Fibroblast of skin of right quadriceps (primary cell): ENCODE measurements around the gene PNMT.
"Not testable (repeated sequence)": the region's sequence is repeated elsewhere in the genome, so short reads cannot be mapped to it uniquely, and the experiment has no call there.

ENCODE experiments used
- DNase-seq: peaks from one replicate; pipeline ENCODE4 v3.0.0-alpha.2; 2013

The PNMT gene

DNA sequence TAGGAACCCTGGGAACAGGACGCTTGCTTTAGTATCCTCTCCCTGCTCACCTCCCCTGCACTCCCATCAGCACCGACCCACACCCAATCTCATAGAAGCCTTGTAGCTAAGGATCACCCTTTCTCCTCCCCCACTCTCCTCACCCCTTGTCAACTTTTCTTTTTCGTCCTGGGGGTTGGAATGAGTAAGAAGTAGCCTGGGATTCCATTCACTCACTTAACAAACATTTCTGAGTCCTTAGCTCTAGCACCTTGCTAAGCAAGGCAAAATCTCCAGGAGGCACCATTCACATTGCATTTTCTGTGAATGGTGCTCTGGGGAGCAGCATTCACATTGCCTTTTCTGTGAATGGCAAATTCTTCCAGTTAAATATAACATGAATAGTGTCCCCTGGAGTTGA lies 20.7 kb downstream of the PNMT start:
- DNase-seq: no peak

GRCh38 chr17:39694593-39694992 lies 26.3 kb downstream of the PNMT start:
- no peak for DNase-seq

DNA sequence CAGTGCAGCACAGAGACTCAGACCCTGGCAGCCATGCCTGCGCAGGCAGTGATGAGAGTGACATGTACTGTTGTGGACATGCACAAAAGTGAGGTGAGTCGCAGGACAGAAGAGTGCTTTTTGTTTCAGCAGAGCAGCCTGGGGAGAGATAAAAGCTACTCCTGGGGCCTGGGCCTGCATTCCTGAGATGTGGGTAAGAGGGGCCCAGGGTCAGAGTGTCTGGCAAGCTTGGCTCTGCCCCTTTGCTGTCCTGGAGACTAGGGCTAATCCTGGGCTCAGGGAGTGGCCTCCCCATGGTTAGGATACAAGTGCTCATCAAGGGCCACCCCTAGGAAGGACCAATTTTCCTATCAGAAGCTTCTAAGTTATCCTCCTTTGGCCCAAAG lies 26.8 kb downstream of the PNMT start:
- DNase-seq: no peak

- DNase-seq: no peak
Observed at GRCh38 chr17:39696731-39697130, 28.5 kb downstream of the PNMT start.

- DNase-seq: no peak
Observed at GRCh38 chr17:39697961-39698360, 29.7 kb downstream of the PNMT start.

DNA sequence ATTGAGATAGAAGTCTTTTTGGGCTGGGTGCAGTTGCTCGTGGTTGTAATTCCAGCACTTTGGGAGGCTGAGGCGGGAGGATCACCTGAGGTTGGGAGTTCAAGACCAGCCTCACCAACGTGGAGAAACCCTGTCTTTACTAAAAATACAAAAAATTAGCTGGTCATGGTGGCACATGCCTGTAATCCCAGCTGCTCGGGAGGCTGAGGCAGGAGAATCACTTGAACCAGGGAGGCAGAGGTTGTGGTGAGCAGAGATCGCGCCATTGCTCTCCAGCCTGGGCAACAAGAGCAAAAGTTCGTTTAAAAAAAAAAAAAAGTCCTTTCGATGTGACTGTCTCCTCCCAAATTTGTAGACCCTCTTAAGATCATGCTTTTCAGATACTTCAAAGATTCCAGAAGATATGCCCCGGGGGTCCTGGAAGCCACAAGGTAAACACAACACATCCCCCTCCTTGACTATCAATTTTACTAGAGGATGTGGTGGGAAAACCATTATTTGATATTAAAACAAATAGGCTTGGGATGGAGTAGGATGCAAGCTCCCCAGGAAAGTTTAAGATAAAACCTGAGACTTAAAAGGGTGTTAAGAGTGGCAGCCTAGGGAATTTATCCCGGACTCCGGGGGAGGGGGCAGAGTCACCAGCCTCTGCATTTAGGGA lies 31.0 kb downstream of the PNMT start:
- not testable (repeated sequence) for DNase-seq

DNA sequence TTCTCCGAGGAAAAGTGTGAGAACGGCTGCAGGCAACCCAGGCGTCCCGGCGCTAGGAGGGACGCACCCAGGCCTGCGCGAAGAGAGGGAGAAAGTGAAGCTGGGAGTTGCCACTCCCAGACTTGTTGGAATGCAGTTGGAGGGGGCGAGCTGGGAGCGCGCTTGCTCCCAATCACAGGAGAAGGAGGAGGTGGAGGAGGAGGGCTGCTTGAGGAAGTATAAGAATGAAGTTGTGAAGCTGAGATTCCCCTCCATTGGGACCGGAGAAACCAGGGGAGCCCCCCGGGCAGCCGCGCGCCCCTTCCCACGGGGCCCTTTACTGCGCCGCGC lies 31.5 kb downstream of the PNMT start, which contains the start of gene ERBB2:
TSS of gene ERBB2 (plus strand) at position 247 of the 330 bp plus-strand sequence. CDS start 175 bp downstream, outside the sequence.
- DNase-seq: peak; percentile 80

GRCh38 chr17:39700148-39700987 lies 32.1 kb downstream of the PNMT start:
- peak; percentile 20 for DNase-seq

DNA sequence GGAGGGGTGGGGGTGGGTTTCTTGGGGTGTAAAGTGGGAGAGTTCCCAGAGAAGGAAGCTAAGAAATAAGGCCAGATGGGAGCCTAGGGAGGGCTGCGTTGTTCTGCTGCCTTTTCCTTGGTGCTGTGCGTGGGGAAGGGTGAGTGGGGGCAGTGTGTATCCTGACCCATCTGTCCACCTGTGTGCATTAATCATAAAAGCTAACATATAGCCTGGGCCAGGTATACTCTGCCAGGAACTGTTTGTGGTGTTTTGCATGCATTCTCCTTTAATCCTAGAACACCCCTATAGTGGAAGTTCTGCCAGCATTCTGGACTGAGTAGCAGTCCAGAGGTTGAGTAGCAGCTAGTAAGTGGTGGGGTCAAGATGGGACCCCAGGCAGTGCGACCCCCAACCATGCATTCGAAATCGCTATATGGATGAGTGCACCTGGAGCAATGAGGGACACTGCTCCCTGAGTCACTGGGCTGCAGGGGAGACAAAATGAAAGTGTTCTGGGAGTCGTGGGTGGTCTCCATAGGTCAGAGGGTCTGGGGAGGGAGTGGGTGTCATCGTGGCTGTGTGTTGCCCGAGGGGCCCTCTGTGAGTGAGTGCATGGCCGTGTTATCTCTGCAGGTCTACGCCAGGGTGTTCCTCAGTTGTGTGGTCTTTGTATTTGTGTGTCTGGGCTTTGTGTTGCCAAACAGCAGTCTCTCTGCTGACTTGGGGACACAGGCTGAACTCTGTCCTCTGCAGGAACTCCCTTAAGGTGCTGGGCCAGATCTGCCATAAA lies 32.9 kb downstream of the PNMT start:
- no peak for DNase-seq

GRCh38 chr17:39701784-39702422 lies 33.6 kb downstream of the PNMT start:
- no peak for DNase-seq

DNA sequence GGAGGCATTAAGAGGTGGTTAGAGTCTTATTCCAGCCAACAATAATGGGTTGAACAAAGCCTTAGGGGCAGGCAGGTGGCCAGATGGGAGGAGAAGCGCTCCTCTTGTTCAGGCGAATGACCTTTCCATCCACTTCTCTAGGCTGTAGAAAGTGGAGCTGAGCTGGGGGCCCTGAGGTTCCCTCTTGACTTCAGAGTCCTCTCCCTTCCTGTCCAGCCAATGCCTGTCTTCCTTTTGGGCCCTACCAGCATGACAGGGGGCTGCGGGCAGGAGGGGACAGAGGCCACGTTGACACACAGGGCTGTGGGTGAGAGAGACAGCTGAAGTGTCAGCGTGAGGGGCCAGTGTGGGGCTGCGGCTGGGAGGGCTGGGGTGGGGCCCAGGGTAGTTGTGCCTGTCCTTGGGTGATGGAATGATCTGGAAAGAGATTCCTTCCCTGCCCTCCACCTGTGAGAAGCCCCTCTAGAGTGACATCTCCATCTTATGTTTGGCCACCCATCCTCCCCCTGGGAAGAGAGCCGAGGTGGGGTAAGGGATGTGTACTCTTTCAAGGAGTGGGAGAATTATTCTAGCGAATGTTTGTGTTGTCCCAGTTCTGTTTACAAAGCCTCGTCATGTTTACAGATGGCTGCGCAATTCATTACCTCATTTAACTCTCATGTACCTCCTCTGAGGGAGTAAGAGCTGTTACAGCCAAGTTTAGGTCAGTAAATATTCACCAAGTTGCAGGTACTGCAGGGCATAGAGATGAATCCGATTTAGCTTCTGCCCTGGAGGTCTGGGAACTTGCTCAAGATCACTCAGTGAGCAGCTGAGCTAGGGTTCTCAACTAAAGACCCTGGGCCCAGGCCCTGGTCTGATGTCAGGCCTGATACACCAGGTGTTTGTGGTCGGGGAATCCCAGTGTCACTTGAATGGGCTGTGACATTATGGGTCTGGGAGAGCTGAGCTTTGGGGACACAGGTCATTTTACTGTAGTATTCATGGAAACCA lies 34.9 kb downstream of the PNMT start:
- DNase-seq: no peak

GRCh38 chr17:39703913-39704312 lies 35.7 kb downstream of the PNMT start:
- no peak for DNase-seq

GRCh38 chr17:39704821-39705551 lies 36.7 kb downstream of the PNMT start:
- DNase-seq: no peak

DNA sequence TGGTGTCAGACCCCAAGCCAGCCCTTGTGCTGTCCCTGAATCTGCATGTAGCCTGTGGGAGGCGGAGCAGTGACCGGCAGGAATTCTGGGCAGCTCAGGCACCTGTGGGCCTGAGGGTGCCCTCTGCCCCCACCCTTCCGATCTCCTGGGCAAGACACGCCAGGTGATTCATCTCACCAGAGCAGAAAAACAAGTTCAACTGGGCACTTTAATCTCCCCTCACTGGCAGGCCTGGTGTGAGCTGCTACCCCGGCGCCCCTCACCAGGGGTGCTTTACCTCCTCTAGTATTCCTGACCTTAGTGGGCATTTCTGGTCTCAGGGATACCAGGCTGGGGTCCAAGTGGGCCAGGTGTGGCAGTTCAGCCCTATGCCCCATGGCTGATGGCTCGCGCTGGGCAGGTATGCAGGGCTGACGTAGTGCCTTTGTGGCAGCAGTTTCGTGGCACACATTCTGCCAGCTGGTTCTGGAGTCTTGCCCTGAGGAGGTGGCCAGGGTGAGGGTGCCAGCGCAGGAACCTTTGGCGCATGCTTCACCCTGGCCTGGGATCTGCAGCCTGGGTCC lies 37.6 kb downstream of the PNMT start:
- DNase-seq: no peak

DNA sequence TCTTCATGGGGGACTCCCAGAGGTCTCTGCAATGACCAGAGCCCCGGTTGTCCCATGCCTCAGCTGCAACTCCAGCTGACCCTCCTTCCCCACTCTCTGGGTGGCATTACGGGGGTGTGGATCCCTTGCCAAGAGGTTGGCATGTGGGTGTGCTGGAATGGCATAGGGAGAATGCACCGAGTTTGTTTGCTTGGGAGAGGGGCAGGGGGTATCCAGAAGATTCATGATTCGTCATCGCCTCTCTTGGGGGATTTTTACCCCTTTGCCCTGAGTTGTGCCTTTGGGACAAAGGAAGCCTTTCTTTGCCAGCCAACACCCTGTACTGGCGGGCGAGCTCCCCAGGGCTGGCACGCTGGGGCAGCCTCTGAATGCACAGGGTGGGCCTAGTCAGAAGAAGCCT lies 38.1 kb downstream of the PNMT start:
- no peak for DNase-seq

DNA sequence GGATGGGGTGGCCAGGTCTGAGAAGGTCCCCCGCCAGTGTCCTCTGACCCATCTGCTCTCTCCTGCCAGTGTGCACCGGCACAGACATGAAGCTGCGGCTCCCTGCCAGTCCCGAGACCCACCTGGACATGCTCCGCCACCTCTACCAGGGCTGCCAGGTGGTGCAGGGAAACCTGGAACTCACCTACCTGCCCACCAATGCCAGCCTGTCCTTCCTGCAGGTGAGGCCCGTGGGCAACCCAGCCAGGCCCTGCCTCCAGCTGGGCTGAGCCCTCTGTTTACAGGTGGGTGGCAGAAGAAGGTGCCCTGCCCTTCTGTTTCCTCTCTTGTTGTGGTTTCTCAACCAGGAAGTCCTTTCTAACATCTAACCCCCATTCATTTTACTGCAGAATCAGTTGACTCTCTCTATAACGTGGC lies 38.7 kb downstream of the PNMT start:
- no peak for DNase-seq

GRCh38 chr17:39709319-39709997 lies 41.2 kb downstream of the PNMT start:
- no peak for DNase-seq

- no peak for DNase-seq
Observed at GRCh38 chr17:39709998-39710964, 42.0 kb downstream of the PNMT start.

DNA sequence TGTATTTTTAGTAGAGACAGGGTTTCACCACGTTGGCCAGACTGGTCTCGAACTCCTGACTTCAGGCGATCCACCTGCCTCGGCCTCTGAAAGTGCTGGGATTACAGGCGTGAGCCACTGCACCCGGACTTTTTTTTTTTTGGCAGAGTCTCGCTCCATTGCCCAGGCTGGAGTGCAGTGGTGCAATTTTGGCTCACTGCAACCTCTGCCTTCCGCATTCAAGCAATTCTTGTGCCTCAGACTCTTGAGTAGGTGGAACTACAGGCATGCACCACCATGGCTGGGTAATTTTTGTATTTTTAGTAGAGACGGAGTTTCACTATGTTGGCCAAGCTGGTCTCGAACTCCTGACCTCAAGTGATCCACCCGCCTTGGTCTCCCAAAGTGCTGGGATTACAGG lies 42.8 kb downstream of the PNMT start:
- DNase-seq: not testable (repeated sequence)
